HCT116 (cell line): ENCODE data around the gene NDUFB10. TPM values are rescaled to one million over a fixed set of nuclear protein-coding genes. Genes with fewer than 3 reads are reported as not detected.

Experiments used
- ATAC-seq: fragments of 200-7000 bp; cut with Tn5 transposase; 2 replicates; pipeline ENCODE4 v1.9.1; 2020; ENCODE audit warnings: mild to moderate bottlenecking, moderate library complexity
- BruUV-seq: library from RNA; stranded (reverse); fragments of 400-500 nt; replicated peaks from 2 replicates; lab custom pipeline; 2021; lab: Mats Ljungman, UMichigan
- CTCF ChIA-PET: fragments of 300-600 bp; sonication (Branson Sonifier 250); formaldehyde crosslinking; loops from one replicate; lab custom pipeline; 2021; ENCODE audit warnings: antibody characterized with exemption; lab: Charles Lee
- POLR2A ChIA-PET: fragments of 300-600, 350-600 bp; sonication (Branson Sonifier 250); formaldehyde crosslinking; loops from one replicate; lab custom pipeline; 2021; ENCODE audit warnings: antibody characterized with exemption; lab: Charles Lee
- RAD21 ChIA-PET, 2 experiments: fragments of 300-600 bp; sonication (Branson Sonifier 250); formaldehyde crosslinking; loops; one replicate each; lab custom pipeline; 2023; ENCODE audit warnings: low total read pairs in 2 of 2; ENCODE audit not compliant: uncharacterized antibody in 2 of 2, unreplicated experiment in 2 of 2, low non-redundant PET in 1 of 2; lab: Charles Lee
- DNase-seq: peaks from one replicate; pipeline ENCODE4 v3.0.0-alpha.2; 2010; ENCODE audit warnings: low read depth, low spot score
- H2AFZ ChIP-seq: fragments of 200-600 bp; shearing (Covaris generic), sonication (generic); 2 replicates; pipeline ENCODE4 v1.6.1; 2017; ENCODE audit warnings: low read depth, mixed run types, mixed read lengths, antibody characterized with exemption, low read length; ENCODE audit not compliant: poor library complexity, severe bottlenecking
- H3K27ac ChIP-seq: 2 replicates; pipeline ENCODE4 v1.5.1; 2012; ENCODE audit warnings: low read depth, low read length
- H3K27me3 ChIP-seq: fragments of 200-600 bp; sonication (generic); 2 replicates; pipeline ENCODE4 v1.6.1; 2016; ENCODE audit warnings: mixed run types, low read length, mixed read lengths; ENCODE audit not compliant: insufficient read depth
- H3K36me3 ChIP-seq, 2 experiments: fragments of 200-500 bp in 1 of 2; fragments of 200-600 bp in 1 of 2; sonication (Bioruptor generic) in 1 of 2; sonication (generic) in 1 of 2; 2 replicates each; pipeline versions ENCODE4 v1.5.1 to v1.6.1; 2014 to 2016; ENCODE audit warnings: low read length in 2 of 2, inconsistent platforms in 1 of 2, mixed read lengths in 1 of 2, mixed run types in 1 of 2; ENCODE audit not compliant: insufficient read depth in 2 of 2, control insufficient read depth in 1 of 2
- H3K4me1 ChIP-seq, 2 experiments: fragments of 200-600 bp in 1 of 2; sonication (generic) in 1 of 2; 2 replicates each; pipeline versions ENCODE4 v1.5.1 to v1.6.1; 2012 to 2017; ENCODE audit warnings: low read length in 2 of 2, inconsistent platforms in 1 of 2, mild to moderate bottlenecking in 1 of 2, mixed read lengths in 1 of 2, mixed run types in 1 of 2, moderate library complexity in 1 of 2; ENCODE audit not compliant: insufficient read depth in 2 of 2, control insufficient read depth in 1 of 2
- H3K4me2 ChIP-seq: fragments of 200-600 bp; sonication (generic); 2 replicates; pipeline ENCODE4 v1.6.1; 2017; ENCODE audit warnings: mixed run types, low read length, mixed read lengths
- H3K4me3 ChIP-seq, 2 experiments: fragments of 200-600 bp in 1 of 2; sonication (generic) in 1 of 2; replicated peaks in 1 of 2; 2 replicates each; pipeline ENCODE4 v1.5.1; 2011 to 2016; ENCODE audit warnings: low read length in 2 of 2, control low read depth in 1 of 2, low read depth in 1 of 2, mild to moderate bottlenecking in 1 of 2, mixed read lengths in 1 of 2, mixed run types in 1 of 2
- H3K79me2 ChIP-seq: fragments of 200-600 bp; sonication (generic); 2 replicates; pipeline ENCODE4 v1.6.1; 2017; ENCODE audit warnings: mild to moderate bottlenecking, mixed run types, low read length, moderate library complexity, mixed read lengths; ENCODE audit not compliant: insufficient read depth
- H3K9ac ChIP-seq: fragments of 200-600 bp; sonication (generic); 2 replicates; pipeline ENCODE4 v1.6.1; 2016; ENCODE audit warnings: low read length, mixed read lengths
- H3K9me2 ChIP-seq: fragments of 200-600 bp; sonication (generic), shearing (Covaris generic); 2 replicates; pipeline ENCODE4 v1.6.1; 2017; ENCODE audit warnings: mixed run types, mild to moderate bottlenecking, moderate library complexity; ENCODE audit not compliant: insufficient read depth
- H3K9me3 ChIP-seq, 2 experiments: fragments of 200-500 bp in 1 of 2; fragments of 200-600 bp in 1 of 2; sonication (Bioruptor generic) in 1 of 2; sonication (generic) in 1 of 2; 2 replicates each; pipeline ENCODE4 v1.6.1; 2014 to 2017; ENCODE audit warnings: low read length in 2 of 2, mixed read lengths in 2 of 2, inconsistent platforms in 1 of 2, low read depth in 1 of 2, mild to moderate bottlenecking in 1 of 2, mixed run types in 1 of 2, moderate library complexity in 1 of 2; ENCODE audit not compliant: control insufficient read depth in 1 of 2, insufficient read depth in 1 of 2
- H4K20me1 ChIP-seq: fragments of 200-600 bp; sonication (generic), shearing (Covaris generic); 2 replicates; pipeline ENCODE4 v1.6.1; 2017; ENCODE audit warnings: mixed run types, mild to moderate bottlenecking, moderate library complexity; ENCODE audit not compliant: insufficient read depth
- ATF3 ChIP-seq: IDR thresholded peaks from 2 replicates; pipeline ENCODE4 v1.6.1; 2012
- CEBPB ChIP-seq: IDR thresholded peaks from 2 replicates; pipeline ENCODE4 v1.6.1; 2012; ENCODE audit warnings: low read depth
- CTCF ChIP-seq, 3 experiments: fragments of 200-600 bp in 1 of 3; sonication (generic) in 1 of 3; IDR thresholded peaks in 2 of 3; conservative IDR thresholded peaks in 1 of 3; 2 replicates each; pipeline ENCODE4 v1.5.1; 2012 to 2017; ENCODE audit warnings: low read depth in 2 of 3, low read length in 2 of 3, antibody characterized with exemption in 1 of 3, borderline replicate concordance in 1 of 3, control low read depth in 1 of 3, mild to moderate bottlenecking in 1 of 3, mixed read lengths in 1 of 3, mixed run types in 1 of 3, moderate library complexity in 1 of 3; ENCODE audit not compliant: insufficient read depth in 1 of 3
- ELF1 ChIP-seq: IDR thresholded peaks from 2 replicates; pipeline ENCODE4 v1.6.1; 2012; ENCODE audit warnings: low read depth, borderline replicate concordance
- EZH2phosphoT487 ChIP-seq: fragments of 200-600 bp; IDR thresholded peaks from 2 replicates; pipeline ENCODE4 v1.6.1; 2018; ENCODE audit warnings: antibody characterized with exemption, borderline replicate concordance
- FOSL1 ChIP-seq: IDR thresholded peaks from 2 replicates; pipeline ENCODE4 v1.6.1; 2012; ENCODE audit warnings: low read depth
- POLR2A ChIP-seq: IDR thresholded peaks from 2 replicates; pipeline ENCODE4 v1.7.0; 2011; ENCODE audit warnings: borderline replicate concordance; ENCODE audit not compliant: insufficient read depth, insufficient read length; ENCODE audit errors: extremely low read depth
- POLR2AphosphoS5 ChIP-seq: IDR thresholded peaks from 2 replicates; pipeline ENCODE4 v1.6.1; 2011; ENCODE audit warnings: mild to moderate bottlenecking, low read depth, low read length, moderate library complexity
- RAD21 ChIP-seq: IDR thresholded peaks from 2 replicates; pipeline ENCODE4 v1.6.1; 2012; ENCODE audit warnings: low read depth, mild to moderate bottlenecking
- SP1 ChIP-seq: IDR thresholded peaks from 2 replicates; pipeline ENCODE4 v1.6.1; 2012; ENCODE audit warnings: low read depth
- SRF ChIP-seq: IDR thresholded peaks from 2 replicates; pipeline ENCODE4 v1.6.1; 2012; ENCODE audit warnings: low read depth
- TCF7L2 ChIP-seq: IDR thresholded peaks from 2 replicates; pipeline ENCODE4 v1.7.0; 2011; ENCODE audit warnings: borderline replicate concordance, inconsistent platforms; ENCODE audit not compliant: insufficient read depth, insufficient read length; ENCODE audit errors: extremely low read depth
- YY1 ChIP-seq: IDR thresholded peaks from 2 replicates; pipeline ENCODE4 v1.6.1; 2011; ENCODE audit warnings: low read length, low read depth, moderate library complexity, mild to moderate bottlenecking; ENCODE audit not compliant: insufficient replicate concordance; ENCODE audit errors: extremely low read depth
- ZFX ChIP-seq: fragments of 450-650 bp; IDR thresholded peaks from 2 replicates; pipeline ENCODE4 v1.6.1; 2017
- intact Hi-C: fragments of 100-400 bp; cut with micrococcal nuclease; formaldehyde crosslinking; loops from 2 replicates; pipeline ENCODE4 v1.10.0; 2022
- total RNA-seq: library from RNA; stranded (reverse); gene quantifications from one replicate; pipeline ENCODE4 v1.2.1, GENCODE V29; 2021; ENCODE audit not compliant: unreplicated experiment
- TF ChIP-seq, protein P1 (sequence below): IDR thresholded peaks from 2 replicates; pipeline ENCODE4 v1.6.1; 2012

Gene NDUFB10
- total RNA-seq, 1 experiment from 2014 or later: 273 TPM

- Histone ChIP-seq H3K4me1 (peaks cover 28 to 51% of the 10 kb centered on the region in 2 experiments), H3K27me3 (no peaks in the 10 kb centered on the region), H3K79me2 (peaks cover 20% of the 10 kb centered on the region), H3K4me3 (no peak overlapping the region), H3K9me3 (no peaks in the 10 kb centered on the region), H3K36me3 (peaks cover 6 to 14% of the 10 kb centered on the region in 2 experiments; a peak in 2 of 4 replicates), H3K9ac (no peak overlapping the region), H4K20me1 (no peaks in the 10 kb centered on the region), H3K27ac (no peak overlapping the region), H2AFZ (no peak overlapping the region), H3K9me2 (no peaks in the 10 kb centered on the region), H3K4me2 (no peak overlapping the region)
- POLR2A ChIA-PET: interaction anchor here (1.3 kb wide), 1 partner anchor 22 kb away, joined by 3 read pairs; the partner anchor contains the start of gene RPS2
- no TSS peak for BruUV-seq
- TF ChIP-seq SRF (no peak), CTCF (IDR thresholded peaks at IDR 0.05 in 2 of 3, conservative IDR thresholded peaks at IDR 0.05 in 1 of 3; ENCODE audit: borderline replicate concordance in 1 of 3, insufficient read depth in 1 of 3, low read depth in 2 of 3, low read length in 2 of 3) (no peak), RAD21 (no peak), TCF7L2 (no peak), POLR2A (no peak), YY1 (no peak), SP1 (no peak), ATF3 (no peak), EZH2phosphoT487 (no peak), ZFX (no peak), FOSL1 (no peak), CEBPB (no peak), POLR2AphosphoS5 (no peak), ELF1 (no peak)
- TF ChIP-seq, protein P1, sequence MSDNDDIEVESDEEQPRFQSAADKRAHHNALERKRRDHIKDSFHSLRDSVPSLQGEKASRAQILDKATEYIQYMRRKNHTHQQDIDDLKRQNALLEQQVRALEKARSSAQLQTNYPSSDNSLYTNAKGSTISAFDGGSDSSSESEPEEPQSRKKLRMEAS: no peak
- CTCF ChIA-PET: no interaction called here
- DNase-seq: no peak
- RAD21 ChIA-PET: no interaction called here
- intact Hi-C loops: no loop called here
- no peak for ATAC-seq
These were observed 27.9 kb downstream of the NDUFB10 start for GRCh38 chr16:1987198-1987597.
